Liver (tissue), 3 donors: Measurements from ENCODE around the gene ZMYM4.

Experiments used
- CTCF ChIP-seq: fragments of 150-350 bp; IDR thresholded peaks from 2 replicates; pipeline ENCODE4 v1.5.1; 2017; ENCODE audit warnings: improper control_type of control experiment, low read depth, low read length; ENCODE audit not compliant: missing input control
- EGR1 ChIP-seq, 2 donors: IDR thresholded peaks; 2 replicates each; pipeline ENCODE4 v1.6.1; 2016 to 2018; ENCODE audit warnings: antibody characterized with exemption in 2 of 2, low read depth in 2 of 2
- GABPA ChIP-seq, 2 donors: IDR thresholded peaks in 1 of 2; conservative IDR thresholded peaks in 1 of 2; 2 replicates each; pipeline ENCODE4 v1.6.1; 2016; ENCODE audit warnings: antibody characterized with exemption in 2 of 2, mild to moderate bottlenecking in 1 of 2, moderate library complexity in 1 of 2
- HNF4A ChIP-seq, 2 donors: conservative IDR thresholded peaks; 2 replicates each; pipeline ENCODE4 v1.6.1; 2016; ENCODE audit warnings: antibody characterized with exemption in 2 of 2, mild to moderate bottlenecking in 2 of 2
- HNF4G ChIP-seq: IDR thresholded peaks from 2 replicates; pipeline ENCODE4 v1.6.1; 2016; ENCODE audit warnings: antibody characterized with exemption
- MAX ChIP-seq: IDR thresholded peaks from 2 replicates; pipeline ENCODE4 v1.6.1; 2016; ENCODE audit warnings: antibody characterized with exemption
- NR2F2 ChIP-seq: IDR thresholded peaks from 2 replicates; pipeline ENCODE4 v1.6.1; 2016; ENCODE audit warnings: antibody characterized with exemption
- RAD21 ChIP-seq, 2 donors: IDR thresholded peaks; 2 replicates each; pipeline ENCODE4 v1.6.1; 2016; ENCODE audit warnings: antibody characterized with exemption in 2 of 2, mild to moderate bottlenecking in 2 of 2
- REST ChIP-seq: IDR thresholded peaks from 2 replicates; pipeline ENCODE4 v1.6.1; 2016; ENCODE audit warnings: antibody characterized with exemption, mild to moderate bottlenecking
- RXRA ChIP-seq, 2 donors: IDR thresholded peaks; 2 replicates each; pipeline ENCODE4 v1.6.1; 2017 to 2018; ENCODE audit warnings: antibody characterized with exemption in 2 of 2, mild to moderate bottlenecking in 1 of 2
- SP1 ChIP-seq: IDR thresholded peaks from 2 replicates; pipeline ENCODE4 v1.6.1; 2018; ENCODE audit warnings: antibody characterized with exemption, mild to moderate bottlenecking
- TAF1 ChIP-seq: conservative IDR thresholded peaks from 2 replicates; pipeline ENCODE4 v1.6.1; 2016; ENCODE audit warnings: antibody characterized with exemption, mild to moderate bottlenecking
- YY1 ChIP-seq: IDR thresholded peaks from 2 replicates; pipeline ENCODE4 v1.6.1; 2016; ENCODE audit warnings: antibody characterized with exemption, mild to moderate bottlenecking
- ZBTB33 ChIP-seq: IDR thresholded peaks from 2 replicates; pipeline ENCODE4 v1.6.1; 2016; ENCODE audit warnings: antibody characterized with exemption
- donor health status: healthy.
- donor health status: healthy.

- TF ChIP-seq CTCF, result no peak
- TF ChIP-seq MAX, result no peak
- TF ChIP-seq RAD21 (IDR thresholded peaks at IDR 0.05), result no peak
- TF ChIP-seq GABPA (IDR thresholded peaks at IDR 0.05 in 1 of 2, conservative IDR thresholded peaks at IDR 0.05 in 1 of 2), result no peak
- no peak for TF ChIP-seq TAF1
- TF ChIP-seq YY1, result no peak
- TF ChIP-seq NR2F2, result no peak
- no peak for TF ChIP-seq HNF4A (conservative IDR thresholded peaks at IDR 0.05)
- no peak for TF ChIP-seq HNF4G
- TF ChIP-seq EGR1 (IDR thresholded peaks at IDR 0.05; ENCODE audit: low read depth in 2 of 2), result no peak
- TF ChIP-seq RXRA (IDR thresholded peaks at IDR 0.05), result no peak
- no peak for TF ChIP-seq REST
- TF ChIP-seq ZBTB33, result no peak
- no peak for TF ChIP-seq SP1
Measured at GRCh38 chr1:35324486-35324885, 56.0 kb downstream of the ZMYM4 start.
